Activated T-helper 2 cell treated with anti-CD3 and anti-CD28 coated beads, Interferon-gamma antibody, Interleukin-2, Interleukin-4, amounts not matched to agents 10 μg/mL and 5 μg/mL and 100 μg/mL, durations not matched to agents 14 hours and 24 hours and 36 hours (primary cell): ENCODE measurements around the gene ADGRL1. TPM values are rescaled to one million over a fixed set of nuclear protein-coding genes. Genes with fewer than 3 reads are reported as not detected.
A peak's percentile ranks its signal among the peaks of the same experiment; 100 is the strongest.
"Not testable (repeated sequence)": the region's sequence is repeated elsewhere in the genome, so short reads cannot be mapped to it uniquely, and the experiment has no call there.

Source experiments
- DNase-seq: peaks from one replicate; pipeline ENCODE4 v3.0.0; 2021; ENCODE audit warnings: low spot score
- H3K27ac Mint-ChIP-seq: one replicate; pipeline ENCODE4 v1.8.0; 2021; ENCODE audit warnings: mixed read lengths
- H3K27me3 Mint-ChIP-seq: one replicate; pipeline ENCODE4 v1.8.0; 2021; ENCODE audit warnings: low read depth, mixed read lengths
- H3K36me3 Mint-ChIP-seq: one replicate; pipeline ENCODE4 v1.8.0; 2021; ENCODE audit warnings: low read depth, mixed read lengths
- H3K4me1 Mint-ChIP-seq: one replicate; pipeline ENCODE4 v1.8.0; 2021; ENCODE audit warnings: low read depth, mixed read lengths
- H3K4me3 Mint-ChIP-seq: one replicate; pipeline ENCODE4 v1.8.0; 2021; ENCODE audit warnings: low read depth, mild to moderate bottlenecking, moderate library complexity, mixed read lengths
- H3K9me3 Mint-ChIP-seq: one replicate; pipeline ENCODE4 v1.8.0; 2021; ENCODE audit warnings: mixed read lengths
- intact Hi-C: fragments of 100-400 bp; cut with micrococcal nuclease; formaldehyde crosslinking; loops from one replicate; pipeline ENCODE4 v1.15.1; 2023
- total RNA-seq: library from RNA; stranded (reverse); gene quantifications from 2 replicates; pipeline ENCODE4 v1.2.3, GENCODE V29; 2022

ADGRL1 gene
- total RNA-seq, 1 donor from 2014 or later = 11.3 TPM

GRCh38 chr19:14197882-14198281 lies 8.1 kb downstream of the ADGRL1 start:
- H3K27me3 Mint-ChIP-seq = peaks cover 3% of the 10 kb centered on the region
- no peak for DNase-seq
- intact Hi-C loops = loop anchor here (5.0 kb wide), 1 partner anchor 61 kb away; the partner anchor contains the start of gene ASF1B
- no peaks in the 10 kb centered on the region for H3K36me3 Mint-ChIP-seq
- H3K4me3 Mint-ChIP-seq = no peak overlapping the region
- H3K9me3 Mint-ChIP-seq = no peaks in the 10 kb centered on the region
- H3K4me1 Mint-ChIP-seq = peaks cover 9% of the 10 kb centered on the region
- H3K27ac Mint-ChIP-seq = no peak overlapping the region

DNA sequence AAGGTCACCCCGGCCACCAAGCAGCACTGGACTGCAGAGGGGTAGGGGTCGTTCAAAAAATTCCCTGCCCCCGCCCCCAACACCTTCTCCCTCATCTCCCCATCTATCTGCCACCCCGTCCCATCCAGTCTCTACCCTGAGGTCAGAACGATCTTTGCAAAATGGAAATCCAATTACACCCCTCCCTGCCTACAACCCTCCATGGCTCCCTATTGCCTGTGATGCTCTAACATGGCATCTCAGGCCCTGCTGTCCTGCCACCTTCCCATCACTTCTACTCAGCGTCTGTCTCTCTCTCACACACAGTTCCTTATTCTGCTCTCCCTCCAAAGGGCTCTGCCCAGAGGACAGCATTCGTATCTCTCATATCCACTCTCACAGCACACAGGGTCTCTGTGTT lies 8.7 kb downstream of the ADGRL1 start:
- H3K27ac Mint-ChIP-seq, H3K4me1 Mint-ChIP-seq, H3K27me3 Mint-ChIP-seq, H3K4me3 Mint-ChIP-seq, DNase-seq, H3K36me3 Mint-ChIP-seq, H3K9me3 Mint-ChIP-seq: not testable (repeated sequence)
- intact Hi-C loops = loop anchor here (5.0 kb wide), 1 partner anchor 60 kb away; the partner anchor contains the start of gene ASF1B

DNA sequence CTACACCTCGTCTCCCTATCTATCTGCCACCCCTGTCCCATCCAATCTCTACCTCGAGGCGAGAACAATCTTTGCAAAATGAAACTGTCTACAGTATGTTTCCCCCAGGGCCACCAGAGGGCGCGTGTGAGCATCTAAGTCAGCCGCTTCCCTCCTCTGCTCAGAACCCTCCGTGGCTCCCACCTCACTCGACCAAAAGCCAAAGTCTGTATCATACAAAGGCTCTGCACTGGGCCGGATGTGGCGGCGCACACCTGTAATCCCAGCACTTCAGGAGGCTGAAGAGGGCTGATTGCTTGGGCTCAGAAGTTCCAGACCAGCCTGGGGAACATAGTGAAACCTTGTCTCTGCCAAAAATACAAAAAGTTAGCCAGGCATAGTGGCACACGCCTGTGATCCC lies 9.9 kb downstream of the ADGRL1 start:
- Mint-ChIP-seq H3K27ac (peak overlapping the region; percentile 8), H3K4me1 (peaks cover 13% of the 10 kb centered on the region)
- not testable (repeated sequence) for H3K27me3 Mint-ChIP-seq, H3K36me3 Mint-ChIP-seq, H3K4me3 Mint-ChIP-seq, H3K9me3 Mint-ChIP-seq
- intact Hi-C loops = loop anchor here (1.0 to 5.0 kb wide), 2 partner anchors 59 to 152 kb away; partner anchors contain the start of gene ASF1B
- DNase-seq = peak; percentile 67

- not testable (repeated sequence) for H3K27me3 Mint-ChIP-seq, H3K4me3 Mint-ChIP-seq, H3K36me3 Mint-ChIP-seq, DNase-seq, H3K9me3 Mint-ChIP-seq, H3K27ac Mint-ChIP-seq
- intact Hi-C loops = loop anchor here (5.0 kb wide), 1 partner anchor 58 kb away; the partner anchor contains the start of gene ASF1B
- H3K4me1 Mint-ChIP-seq = peaks cover 19% of the 10 kb centered on the region
Observed at GRCh38 chr19:14195216-14195615, 10.8 kb downstream of the ADGRL1 start.

- no peak for DNase-seq
- Mint-ChIP-seq H3K9me3 (no peaks in the 10 kb centered on the region), H3K4me3 (no peak overlapping the region), H3K27ac (no peak overlapping the region), H3K36me3 (no peaks in the 10 kb centered on the region), H3K4me1 (peaks cover 13% of the 10 kb centered on the region), H3K27me3 (no peaks in the 10 kb centered on the region)
- intact Hi-C loops = no loop called here
Observed at GRCh38 chr19:14189415-14189814, 16.6 kb downstream of the ADGRL1 start.

DNA sequence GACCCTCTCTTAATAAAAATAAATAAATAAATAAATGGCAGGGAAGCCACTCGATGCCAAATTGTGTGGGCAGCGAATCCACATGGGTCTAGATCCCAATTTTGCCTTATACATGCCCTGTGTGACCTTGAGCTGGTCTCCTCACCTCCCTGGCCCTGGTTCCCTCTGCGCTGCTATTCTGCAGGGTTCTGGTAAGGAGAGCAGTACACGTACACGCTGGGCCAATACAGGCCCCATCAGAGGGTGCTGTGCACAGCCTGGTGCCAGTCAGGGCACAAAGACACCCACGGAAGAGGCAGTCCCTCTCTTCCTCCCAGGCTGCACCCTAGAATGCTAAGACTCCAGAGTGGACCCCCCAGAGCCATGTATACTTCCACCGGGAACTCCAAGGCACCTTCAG lies 17.9 kb downstream of the ADGRL1 start:
- H3K27ac Mint-ChIP-seq, intact Hi-C loops, H3K4me3 Mint-ChIP-seq, H3K36me3 Mint-ChIP-seq, H3K9me3 Mint-ChIP-seq, H3K27me3 Mint-ChIP-seq, DNase-seq: not testable (repeated sequence)
- H3K4me1 Mint-ChIP-seq = peaks cover 13% of the 10 kb centered on the region

DNA sequence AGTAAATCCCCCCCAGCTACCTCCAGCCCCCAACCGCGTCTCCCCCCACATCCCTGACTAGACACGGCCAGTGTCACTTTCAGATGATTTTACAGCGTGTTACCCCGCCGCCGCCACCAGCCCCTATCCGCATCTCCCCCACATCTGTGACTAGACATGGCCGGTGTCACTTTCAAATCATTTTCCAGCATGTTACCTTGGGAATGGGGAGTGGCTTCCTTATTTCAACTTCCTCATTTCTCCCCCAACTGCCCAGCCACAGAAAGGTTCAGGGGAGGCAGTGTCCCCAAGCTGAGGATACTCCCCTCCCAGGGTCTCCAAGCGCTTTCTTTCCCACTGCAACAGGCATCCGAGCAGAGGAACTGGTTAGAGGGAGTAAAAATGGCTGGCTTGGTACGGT lies 18.4 kb downstream of the ADGRL1 start:
- Mint-ChIP-seq H3K27me3 (no peaks in the 10 kb centered on the region), H3K9me3 (no peaks in the 10 kb centered on the region), H3K36me3 (no peaks in the 10 kb centered on the region), H3K4me1 (peaks cover 13% of the 10 kb centered on the region), H3K4me3 (no peak overlapping the region), H3K27ac (no peak overlapping the region)
- no peak for DNase-seq
- intact Hi-C loops = no loop called here

DNA sequence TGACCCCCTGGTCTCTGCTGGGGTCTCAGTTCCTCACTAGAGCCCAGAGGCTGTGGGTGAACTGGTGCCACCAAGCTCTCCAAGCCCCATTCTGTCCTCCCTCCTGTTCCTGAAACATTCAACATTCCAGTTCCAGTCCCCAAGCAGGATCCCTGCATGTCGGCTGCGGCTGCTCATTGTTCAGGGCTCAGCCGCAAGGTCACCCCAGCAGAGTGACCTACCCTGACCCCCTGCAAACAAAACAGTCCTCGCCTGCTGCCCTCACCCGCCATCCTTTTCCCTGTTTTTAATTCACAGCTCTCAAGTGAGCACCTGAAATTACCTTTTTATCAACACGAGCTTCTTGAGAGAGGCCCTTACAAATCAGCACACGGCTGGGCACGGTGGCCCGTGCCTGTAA lies 19.3 kb downstream of the ADGRL1 start:
- H3K9me3 Mint-ChIP-seq, DNase-seq, H3K27ac Mint-ChIP-seq, H3K4me3 Mint-ChIP-seq, H3K36me3 Mint-ChIP-seq, intact Hi-C loops, H3K27me3 Mint-ChIP-seq: not testable (repeated sequence)
- H3K4me1 Mint-ChIP-seq = peaks cover 13% of the 10 kb centered on the region

DNA sequence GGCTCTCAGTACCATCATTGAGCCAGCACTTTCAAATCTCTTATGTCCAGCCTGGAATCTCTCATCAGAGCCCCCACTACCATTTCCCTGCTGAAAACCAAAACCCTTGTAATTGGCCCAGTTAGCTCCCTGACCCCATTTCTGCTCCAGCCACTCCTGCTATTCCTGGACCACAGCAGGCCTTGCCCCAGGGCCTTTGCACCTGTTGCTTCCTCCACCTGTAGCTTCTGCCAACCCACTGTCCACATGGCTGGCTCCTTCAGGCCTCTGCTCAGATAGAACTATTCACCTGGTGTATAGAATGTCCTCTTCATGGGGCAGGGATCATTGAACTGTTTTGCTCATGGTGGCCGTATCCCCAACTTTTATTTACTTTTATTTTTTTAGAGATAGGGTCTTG lies 20.3 kb downstream of the ADGRL1 start:
- intact Hi-C loops, H3K36me3 Mint-ChIP-seq, H3K27me3 Mint-ChIP-seq, H3K4me1 Mint-ChIP-seq, H3K27ac Mint-ChIP-seq, H3K9me3 Mint-ChIP-seq, H3K4me3 Mint-ChIP-seq, DNase-seq: not testable (repeated sequence)

- no peak for DNase-seq
- Mint-ChIP-seq H3K9me3 (no peaks in the 10 kb centered on the region), H3K4me3 (no peak overlapping the region), H3K4me1 (peaks cover 1% of the 10 kb centered on the region), H3K27ac (no peak overlapping the region), H3K36me3 (no peaks in the 10 kb centered on the region), H3K27me3 (no peaks in the 10 kb centered on the region)
- intact Hi-C loops = no loop called here
Observed at GRCh38 chr19:14185158-14185557, 20.8 kb downstream of the ADGRL1 start.

DNA sequence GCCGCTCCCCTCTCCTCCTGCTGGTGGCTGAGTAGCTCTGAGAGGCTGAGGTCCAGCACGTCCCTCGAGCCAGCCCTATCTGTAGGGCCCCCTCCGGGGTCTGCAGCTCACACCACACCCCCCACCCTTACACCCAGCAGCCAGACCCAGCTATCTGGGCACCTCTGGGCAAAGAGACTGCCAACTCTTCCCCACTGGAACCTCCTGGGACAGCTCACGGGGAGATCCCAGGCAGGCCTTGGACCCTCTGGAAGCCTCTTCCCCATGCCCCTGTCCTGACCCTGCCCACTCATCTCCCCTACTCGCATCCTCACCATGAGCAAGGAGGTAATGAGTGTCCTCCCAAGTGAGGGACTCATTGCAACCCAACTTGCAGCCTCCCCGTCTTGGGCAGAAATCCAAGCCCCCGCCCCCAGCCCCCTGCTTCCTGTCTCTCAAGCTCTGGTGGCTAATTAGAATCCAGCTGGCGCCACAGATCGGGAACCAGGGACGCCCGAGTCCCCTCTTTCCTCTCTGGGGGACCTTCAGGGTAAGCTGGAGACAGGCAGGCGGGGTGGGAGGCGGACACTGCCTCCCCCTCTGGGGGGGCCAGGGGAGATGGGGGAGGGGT lies 22.1 kb downstream of the ADGRL1 start:
- Mint-ChIP-seq H3K36me3 (no peaks in the 10 kb centered on the region), H3K4me3 (no peak overlapping the region), H3K4me1 (no peaks in the 10 kb centered on the region), H3K27ac (no peak overlapping the region), H3K27me3 (no peaks in the 10 kb centered on the region), H3K9me3 (no peaks in the 10 kb centered on the region)
- intact Hi-C loops = no loop called here
- DNase-seq = no peak

- H3K9me3 Mint-ChIP-seq = no peaks in the 10 kb centered on the region
- H3K4me1 Mint-ChIP-seq = no peaks in the 10 kb centered on the region
- intact Hi-C loops = no loop called here
- H3K27ac Mint-ChIP-seq = no peak overlapping the region
- no peaks in the 10 kb centered on the region for H3K36me3 Mint-ChIP-seq
- H3K27me3 Mint-ChIP-seq = no peaks in the 10 kb centered on the region
- DNase-seq = no peak
- no peak overlapping the region for H3K4me3 Mint-ChIP-seq
Observed at GRCh38 chr19:14182476-14182875, 23.5 kb downstream of the ADGRL1 start.

DNA sequence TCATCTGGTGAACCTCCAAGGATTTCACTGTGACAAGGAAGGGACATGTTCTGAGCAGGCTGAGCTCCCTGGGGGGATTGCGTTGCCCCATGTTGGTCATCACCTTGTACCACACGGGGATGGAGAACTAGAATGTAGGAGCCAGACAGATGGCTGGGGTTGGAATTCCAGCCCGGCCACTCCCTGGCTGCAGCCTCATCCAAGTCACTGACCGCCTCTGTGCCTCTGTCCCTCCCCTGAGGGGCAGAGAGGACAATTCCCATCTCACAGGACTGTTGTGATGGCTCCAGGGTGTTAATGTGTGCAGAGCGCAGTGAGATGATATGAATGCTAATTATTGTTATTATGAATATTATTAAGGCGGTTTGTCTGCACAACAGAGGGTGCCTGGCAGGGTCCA lies 24.1 kb downstream of the ADGRL1 start:
- no peak for DNase-seq
- H3K36me3 Mint-ChIP-seq = no peaks in the 10 kb centered on the region
- no peak overlapping the region for H3K27ac Mint-ChIP-seq
- H3K9me3 Mint-ChIP-seq = no peaks in the 10 kb centered on the region
- intact Hi-C loops = no loop called here
- H3K4me3 Mint-ChIP-seq = no peak overlapping the region
- no peaks in the 10 kb centered on the region for H3K27me3 Mint-ChIP-seq
- no peaks in the 10 kb centered on the region for H3K4me1 Mint-ChIP-seq

GRCh38 chr19:14181199-14181598 lies 24.8 kb downstream of the ADGRL1 start:
- H3K9me3 Mint-ChIP-seq, H3K4me3 Mint-ChIP-seq, intact Hi-C loops, H3K4me1 Mint-ChIP-seq, H3K27ac Mint-ChIP-seq, H3K27me3 Mint-ChIP-seq, DNase-seq, H3K36me3 Mint-ChIP-seq: not testable (repeated sequence)
